Embryonic facial prominence (tissue), 1 donor: ENCODE measurements around the gene GLUL.
"Not testable (repeated sequence)": the region's sequence is repeated elsewhere in the genome, so short reads cannot be mapped to it uniquely, and the experiment has no call there.

Source experiments
- DNase-seq: peaks from one replicate; pipeline ENCODE4 v3.0.0-alpha.2; 2016; ENCODE audit errors: extremely low spot score

Gene GLUL

DNA sequence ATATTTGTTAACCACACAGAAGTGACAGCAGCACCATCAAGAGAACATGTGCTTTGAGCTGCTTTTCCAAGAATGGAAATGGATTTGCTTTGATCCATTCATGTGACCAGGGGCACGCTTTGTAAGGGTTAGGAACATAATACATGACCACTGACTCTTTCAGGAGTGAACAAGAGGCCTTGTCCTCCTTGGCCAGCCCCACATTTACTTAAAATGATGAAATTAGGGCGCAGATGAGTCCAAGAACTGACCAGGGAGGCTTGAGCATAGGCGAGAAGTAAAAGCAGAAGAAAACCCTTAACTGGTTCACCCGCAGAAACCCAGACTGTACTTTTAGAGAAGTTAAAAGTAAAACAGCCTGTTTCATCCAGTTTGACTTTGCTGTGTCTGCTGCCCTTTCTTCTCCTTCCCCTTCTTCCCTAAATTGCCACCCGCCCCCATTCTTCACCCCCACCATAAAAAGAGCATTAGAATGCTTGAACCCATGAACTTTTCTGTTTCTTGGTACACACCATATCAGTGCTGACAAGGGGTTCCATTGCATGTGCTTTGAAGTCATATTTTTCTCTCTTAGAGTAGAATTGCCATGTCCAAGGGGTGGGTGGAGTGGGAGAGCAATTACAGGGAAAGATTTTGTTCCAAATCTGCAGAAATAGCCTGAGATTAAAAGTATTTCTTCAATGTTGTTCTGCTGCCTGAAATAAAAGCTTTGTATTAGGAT, 2.6 kb upstream of the GLUL start:
- DNase-seq = no peak

DNA sequence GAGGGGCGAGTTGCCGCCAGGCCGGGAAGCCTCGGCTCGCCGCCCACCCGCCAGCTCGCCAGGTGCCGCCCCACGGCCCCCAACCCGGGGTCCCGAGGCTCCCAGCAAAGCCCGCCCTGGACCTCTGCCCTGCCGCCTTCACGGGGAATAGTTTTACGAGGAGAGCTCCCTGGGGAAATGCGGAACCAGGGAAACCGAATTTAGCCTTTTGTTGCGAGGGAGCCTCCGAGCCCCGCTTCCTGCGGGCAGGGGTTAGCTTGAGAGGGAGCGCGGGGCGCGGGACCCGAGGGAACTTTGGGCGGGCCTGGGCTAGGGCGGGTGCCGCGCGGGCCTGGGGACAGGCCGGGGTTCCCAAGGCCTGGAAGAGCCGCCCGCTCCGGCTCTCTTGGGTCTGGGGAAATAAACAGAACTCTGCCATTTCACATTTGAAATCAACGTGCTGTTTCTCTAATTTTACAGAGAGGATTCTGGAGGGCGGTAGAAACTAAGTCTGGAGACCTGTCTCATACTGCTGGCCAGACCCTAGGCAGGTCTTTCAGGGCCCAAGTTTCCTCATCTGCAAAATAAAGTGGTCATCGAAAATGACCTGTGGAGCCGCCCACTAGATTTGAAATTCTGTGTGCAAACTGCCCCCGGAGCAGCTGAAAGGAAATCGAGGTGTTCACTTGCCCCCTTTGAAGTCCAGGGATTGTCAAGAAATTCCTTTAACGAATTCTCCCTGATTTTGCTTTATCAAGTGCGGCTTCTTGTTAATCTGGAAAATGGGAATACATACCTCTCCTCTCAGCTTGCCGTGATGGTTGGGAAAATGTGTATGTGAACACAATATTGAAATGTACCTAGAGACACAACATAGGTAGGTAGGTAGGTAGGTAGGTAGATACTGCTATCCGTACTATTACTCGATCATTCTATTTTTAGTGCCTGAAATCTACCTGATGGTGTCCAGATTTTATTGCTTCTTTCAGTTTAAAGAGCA, 749 bp upstream of the GLUL start:
- DNase-seq = no peak

DNA sequence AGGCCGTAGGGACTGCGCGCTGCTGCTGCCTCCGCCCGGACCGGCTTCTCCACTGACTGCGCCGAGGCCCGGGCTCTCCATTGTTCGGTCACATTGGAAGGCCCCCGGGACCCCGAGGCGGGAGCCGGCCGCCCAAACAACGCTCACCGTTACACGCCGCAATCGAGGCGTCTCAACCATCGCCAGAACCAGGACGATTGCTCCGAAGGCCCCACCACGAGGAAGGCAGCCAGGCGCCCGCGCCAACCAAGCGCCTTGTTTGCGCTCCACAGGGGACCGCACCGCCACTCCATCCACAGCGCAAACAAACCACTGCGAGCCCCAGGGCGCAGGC, 595 bp downstream of the GLUL start:
- DNase-seq = no peak

DNA sequence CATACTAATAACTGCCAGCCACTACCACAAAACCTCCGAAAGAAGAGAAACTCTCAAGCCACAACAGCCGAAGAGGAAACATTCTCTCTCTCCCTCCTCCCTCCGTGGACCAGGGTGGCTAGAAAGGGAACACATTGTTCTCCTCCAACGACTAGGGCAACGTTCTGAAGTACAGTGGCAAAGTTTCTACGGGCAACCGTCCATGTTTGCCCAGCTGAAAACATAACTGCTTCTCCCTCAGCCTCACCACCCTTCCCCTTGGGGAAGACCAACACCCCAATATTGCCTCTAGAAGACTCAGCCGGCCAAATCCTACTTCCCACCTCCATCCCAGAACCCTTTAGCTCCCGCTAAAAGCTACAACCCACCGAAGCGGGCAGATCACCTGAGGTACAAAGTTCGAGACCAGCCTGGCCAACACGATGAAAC, 2.0 kb downstream of the GLUL start:
- DNase-seq = no peak

DNA sequence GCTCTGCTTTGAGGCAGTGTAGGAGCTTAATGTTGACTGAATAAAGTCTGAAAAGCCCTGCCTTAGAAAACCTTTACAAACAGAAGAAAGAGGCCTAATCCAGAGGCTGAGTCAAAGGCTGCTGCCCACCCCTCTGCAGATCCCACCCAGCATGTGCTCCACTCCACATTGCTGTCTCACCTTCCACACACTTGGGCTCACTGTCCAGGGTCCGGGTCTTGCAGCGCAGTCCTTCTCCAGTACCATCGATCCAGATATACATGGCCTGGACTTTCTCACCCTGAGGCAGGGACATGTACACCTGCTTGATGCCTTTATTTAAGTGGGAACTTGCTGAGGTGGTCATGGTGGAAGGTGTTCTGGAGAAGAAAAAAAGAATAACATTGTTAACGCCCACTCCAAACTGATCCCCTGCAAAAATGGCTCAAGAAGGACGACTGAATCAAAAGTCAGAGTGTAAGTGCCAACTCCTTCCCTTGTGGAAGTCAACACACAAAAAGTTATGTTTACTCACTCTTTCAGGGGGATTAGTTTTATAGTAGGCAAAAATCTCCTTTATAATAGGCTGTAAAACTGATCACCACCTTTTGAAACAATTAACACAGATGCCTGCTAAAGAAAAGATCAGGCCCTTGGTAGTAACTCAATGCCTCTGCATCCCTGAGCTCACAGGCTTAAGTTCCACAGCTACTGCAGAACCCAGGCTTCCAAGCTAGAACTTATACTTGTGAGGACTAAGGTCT, 3.0 kb downstream of the GLUL start:
- DNase-seq = no peak

DNA sequence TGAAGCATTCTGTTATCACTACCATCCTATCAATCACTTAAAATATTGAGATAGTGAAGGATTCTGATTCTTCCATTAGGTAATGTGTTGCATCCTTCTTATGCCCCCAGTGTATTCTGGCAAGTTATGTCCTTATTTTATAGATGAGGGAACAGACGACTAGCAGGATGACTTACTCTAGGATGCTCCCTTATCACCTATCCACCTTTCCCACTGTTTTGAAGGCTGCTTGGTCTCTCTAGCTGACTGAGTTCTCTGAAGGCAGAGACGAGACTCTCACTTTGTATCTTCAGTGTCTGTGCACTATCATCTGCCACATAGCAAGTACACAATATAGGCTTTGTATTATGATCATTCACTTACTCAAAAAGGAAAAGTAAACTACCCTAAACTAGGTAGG, 4.0 kb downstream of the GLUL start:
- no peak for DNase-seq

DNA sequence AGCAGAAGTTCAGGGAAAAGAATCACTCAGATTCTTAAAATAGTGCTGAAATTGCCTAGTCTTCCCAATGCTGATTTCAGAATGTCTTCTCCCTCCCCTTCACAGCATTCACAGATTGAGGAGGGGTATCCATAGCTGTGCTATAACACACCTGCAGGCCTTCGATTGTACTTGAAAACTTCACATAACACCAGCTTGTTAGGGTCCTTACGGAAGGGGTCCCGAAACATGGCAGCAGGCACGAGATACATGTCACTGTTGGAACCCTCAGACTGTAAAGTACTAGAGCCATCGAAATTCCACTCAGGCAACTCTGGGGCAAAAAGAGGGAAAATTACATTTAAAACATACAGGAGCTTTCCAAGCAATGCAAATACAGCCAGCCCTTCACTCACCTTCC, 4.6 kb downstream of the GLUL start:
- DNase-seq = no peak

DNA sequence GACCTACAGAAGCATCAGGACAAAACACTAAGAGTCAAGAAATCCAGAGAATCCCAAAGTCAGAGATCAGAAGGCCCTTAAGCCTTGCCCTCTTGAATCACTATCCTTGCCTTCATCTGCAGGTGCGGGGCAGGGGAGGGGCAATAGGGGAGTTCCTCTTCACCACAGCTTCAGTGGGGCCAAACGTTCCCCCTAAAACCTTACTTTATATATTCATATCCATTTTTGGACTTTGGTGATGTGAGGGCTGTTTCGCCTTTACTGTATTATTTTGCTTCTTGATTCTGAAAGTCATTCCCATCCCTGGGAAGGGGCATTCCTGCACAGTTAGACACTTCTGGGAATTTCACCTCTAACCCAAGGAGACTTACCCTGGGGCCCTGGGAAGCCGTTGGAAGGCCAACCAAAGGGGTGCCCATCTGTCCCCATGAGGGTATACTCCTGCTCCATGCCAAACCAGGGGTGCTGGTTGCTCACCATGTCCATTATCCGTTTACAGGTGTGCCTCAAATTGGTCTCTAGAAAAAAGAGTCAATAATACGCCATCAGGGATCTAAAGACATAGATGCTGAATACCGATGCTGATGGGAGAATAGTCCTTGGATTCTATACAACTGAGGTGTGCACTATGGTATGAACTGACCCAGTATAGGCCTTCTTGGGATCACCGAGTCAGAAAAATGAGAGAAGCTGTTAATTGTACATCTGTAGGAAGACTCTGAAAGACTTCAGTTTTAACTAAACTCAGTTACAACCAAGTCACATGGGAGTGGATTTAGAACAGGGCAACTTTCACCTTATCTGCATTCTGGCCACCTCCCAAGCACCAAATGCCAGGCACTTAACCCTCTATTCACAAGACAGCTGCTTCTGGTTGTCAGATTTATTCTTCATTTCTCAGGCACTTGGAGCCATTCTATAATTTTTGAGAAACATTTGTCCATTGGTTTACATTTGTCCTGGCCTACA, 5.4 kb downstream of the GLUL start:
- DNase-seq = no peak

DNA sequence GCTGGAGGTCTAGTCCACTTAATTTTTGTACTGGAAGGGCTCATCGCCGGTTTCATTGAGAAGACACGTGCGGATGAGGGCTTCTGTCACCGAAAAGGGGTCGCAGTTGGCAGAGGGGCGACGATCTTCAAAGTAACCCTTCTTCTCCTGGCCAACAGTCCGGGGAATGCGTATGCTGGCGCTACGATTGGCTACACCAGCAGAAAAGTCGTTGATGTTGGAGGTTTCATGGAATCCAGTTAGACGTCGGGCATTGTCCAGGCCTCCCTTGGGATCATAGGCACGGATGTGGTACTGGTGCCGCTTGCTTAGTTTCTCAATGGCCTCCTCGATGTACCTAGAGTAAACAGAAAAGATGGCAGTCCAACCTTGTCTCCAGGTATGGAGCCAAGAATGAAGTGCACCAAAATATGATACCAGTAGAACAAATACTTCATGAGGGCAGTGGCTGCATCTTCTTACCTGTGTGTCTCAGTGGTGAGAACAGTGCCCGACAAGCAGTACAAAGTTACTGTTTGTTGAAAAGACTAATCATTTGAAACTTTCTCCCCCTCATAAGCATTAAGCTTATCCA, 7.1 kb downstream of the GLUL start:
- no peak for DNase-seq

DNA sequence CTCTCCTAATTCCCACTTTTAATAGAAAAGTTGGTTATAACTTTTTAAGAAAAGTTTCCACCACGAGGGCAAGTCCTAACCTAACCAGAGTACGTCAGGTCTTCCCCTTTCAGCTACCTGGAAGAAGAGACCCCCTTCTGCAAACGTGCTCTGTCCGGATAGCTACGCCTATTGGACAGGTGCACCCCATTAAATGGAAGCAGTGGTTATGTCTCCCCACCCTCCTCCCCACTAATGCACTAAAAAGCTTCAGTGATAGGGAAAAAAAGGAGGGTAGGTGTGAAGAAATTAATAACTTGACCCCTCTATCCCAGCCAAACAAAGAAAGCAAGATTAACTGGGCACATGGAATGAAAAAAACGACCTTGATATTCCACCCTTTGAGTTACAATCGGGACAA, 7.7 kb downstream of the GLUL start:
- no peak for DNase-seq

DNA sequence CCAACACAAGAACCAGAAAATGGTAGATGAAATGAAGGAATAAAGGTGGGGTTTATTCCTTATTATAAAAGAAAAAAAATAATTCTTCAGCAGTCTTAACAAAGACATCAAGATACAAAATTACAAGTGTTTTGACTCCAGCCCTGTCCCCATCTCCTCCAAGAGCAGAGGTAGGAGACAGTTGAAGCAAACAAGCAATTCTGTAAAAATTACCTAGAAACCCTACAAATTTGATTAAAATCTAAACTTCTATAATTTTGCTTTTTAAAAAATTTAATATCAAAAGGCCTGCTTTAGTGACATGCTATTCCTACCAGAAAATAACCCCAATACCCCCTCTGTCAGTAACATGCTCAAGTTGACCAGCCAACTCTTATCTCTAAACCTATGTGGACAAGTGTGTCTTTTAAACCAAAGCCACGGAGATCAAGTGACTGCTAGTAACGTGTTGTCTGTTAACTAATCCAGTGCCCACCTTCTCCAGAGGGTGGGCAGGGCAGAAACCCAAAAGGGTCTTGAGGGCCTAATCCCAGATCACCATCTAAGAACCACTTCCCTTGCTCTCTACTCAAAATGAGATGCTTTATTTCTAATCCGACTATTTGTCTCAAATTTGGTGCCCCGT, 8.4 kb downstream of the GLUL start:
- DNase-seq = no peak

DNA sequence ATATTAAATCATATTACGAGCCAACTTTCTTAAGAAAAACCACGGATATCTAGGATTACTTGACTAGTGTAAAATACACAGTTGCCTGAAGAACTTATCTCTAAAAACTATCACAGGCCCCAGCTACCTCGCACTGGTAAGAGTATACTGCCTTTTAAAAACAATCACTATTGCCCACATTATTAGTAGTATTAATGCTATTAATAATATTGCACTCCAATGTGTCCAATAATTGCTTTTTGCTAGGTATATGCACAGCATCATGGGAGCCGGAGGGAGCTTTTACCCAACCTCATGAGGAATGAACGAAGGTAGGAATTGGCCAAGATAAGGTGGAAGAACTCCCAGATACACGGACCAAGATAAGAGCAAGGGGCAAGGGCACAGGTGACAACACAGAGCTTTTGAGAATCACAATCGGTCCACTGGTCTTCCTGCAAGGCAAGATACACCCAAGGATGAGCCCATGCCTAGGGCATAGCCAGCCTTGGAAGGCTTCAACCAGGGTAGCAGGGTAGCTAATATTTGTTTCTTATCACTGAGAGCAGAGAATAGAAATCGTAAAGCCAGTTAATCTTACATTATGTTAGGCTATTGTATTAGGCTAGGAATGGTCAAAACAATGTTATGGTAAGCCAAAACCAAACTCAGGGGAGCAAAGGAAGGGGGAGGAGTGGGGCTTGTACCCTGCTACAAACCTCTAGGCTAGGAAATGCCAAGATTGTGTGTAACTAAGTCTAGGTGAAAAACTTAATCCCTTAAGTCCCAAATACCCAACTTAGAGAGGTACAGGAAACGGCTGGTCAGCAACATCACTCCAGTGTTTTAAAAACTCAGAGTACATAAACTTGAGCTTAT, 9.4 kb downstream of the GLUL start:
- no peak for DNase-seq

DNA sequence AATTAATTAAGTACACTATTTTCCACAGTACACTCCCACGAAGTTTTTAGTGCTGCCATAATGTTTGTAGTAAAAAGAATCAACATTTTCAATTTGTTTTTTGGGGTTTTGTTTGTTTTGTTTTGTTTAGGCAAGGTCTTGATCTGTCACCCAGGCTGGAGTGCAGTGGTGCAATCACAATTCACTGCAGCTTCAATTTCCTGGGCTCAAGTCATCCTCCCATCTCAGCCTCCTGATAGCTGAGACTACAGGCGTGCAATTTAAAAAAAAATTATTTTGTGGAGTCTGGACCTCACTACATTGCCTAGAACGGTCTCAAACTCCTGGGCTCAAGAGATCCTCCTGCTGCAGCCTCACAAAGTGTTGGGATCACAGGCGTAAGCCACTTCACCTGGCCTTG, 11.4 kb downstream of the GLUL start:
- no peak for DNase-seq

DNA sequence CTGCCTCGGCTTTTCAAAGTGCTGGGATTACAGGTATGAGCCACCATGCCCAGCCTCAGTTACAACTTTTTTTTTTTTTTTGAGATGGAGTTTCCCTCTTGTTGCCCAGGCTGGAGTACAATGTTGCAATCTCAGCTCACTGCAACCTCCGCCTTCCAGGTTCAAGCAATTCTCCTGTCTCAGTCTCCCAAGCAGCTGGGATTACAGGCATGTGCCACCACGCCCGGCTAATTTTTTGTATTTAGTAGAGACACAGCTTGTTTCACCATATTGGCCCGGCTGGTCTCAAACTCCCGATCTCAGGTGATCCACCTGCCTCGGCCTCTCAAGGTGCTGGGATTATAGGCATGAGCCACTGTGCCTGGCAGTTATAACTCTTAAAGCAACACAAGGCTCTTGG, 11.8 kb downstream of the GLUL start:
- not testable (repeated sequence) for DNase-seq

DNA sequence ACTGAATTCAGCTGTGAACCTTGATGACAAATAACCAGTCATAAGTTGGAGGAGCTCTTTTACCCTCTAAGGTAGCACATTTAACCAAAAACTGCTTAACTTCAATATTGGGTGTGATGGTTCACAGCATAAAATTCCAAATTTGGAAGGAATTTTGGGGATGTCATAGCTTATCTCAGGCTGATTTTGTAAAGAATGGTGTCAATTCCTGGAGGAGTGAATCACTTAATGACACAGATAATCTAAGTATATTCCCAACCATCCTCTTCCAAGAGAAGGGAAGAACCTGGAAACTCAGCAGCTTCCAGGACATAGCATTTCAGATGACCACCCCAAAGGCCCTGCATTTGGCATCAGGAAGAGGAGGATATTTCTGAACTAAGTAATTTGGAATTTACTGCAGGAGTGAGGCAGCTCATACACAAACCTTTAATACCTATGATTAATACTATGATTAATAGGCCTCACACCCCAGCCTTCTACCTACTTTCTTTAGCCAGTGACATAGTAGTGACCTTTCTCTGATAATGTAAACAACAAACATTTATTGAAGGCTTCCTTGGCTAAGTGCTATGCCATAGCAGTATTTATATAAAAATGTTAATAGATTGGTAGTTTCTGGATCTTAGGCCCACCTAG, 14.5 kb downstream of the GLUL start:
- DNase-seq = no peak

DNA sequence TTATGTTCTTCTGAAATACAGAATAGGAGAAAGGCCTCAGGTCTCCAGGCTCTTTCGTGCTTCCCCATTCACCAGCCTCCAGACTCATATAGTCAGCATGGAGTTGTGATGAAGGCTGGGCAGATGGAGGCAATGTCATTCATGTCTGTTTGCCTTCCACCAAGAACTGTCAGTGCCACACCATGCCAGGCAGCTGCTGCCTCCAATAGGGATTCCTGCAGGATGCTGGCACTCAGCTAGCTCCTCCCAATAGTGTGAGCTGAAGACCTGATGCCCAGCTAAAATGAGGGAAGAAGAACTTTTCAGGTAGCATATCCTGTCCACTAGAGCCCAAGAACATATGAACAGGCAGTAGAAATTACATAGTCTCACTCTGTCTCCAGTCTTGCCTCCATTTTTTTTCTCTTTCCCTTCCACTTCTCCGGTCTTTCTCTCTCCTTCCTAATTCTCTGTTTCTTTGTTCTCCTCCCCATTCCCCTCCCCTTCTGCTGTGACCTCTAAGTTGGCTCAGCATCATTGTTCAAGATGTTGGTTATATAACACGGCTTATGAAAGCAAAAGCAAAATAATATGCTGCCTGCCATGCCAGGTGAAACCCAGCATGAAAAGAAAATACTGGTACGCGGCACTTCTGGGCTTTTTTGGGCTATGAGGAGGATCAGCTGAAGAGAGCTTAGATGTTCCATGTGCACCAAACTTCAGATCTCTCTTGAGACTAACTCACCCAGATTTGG, 17.3 kb downstream of the GLUL start:
- DNase-seq = no peak

DNA sequence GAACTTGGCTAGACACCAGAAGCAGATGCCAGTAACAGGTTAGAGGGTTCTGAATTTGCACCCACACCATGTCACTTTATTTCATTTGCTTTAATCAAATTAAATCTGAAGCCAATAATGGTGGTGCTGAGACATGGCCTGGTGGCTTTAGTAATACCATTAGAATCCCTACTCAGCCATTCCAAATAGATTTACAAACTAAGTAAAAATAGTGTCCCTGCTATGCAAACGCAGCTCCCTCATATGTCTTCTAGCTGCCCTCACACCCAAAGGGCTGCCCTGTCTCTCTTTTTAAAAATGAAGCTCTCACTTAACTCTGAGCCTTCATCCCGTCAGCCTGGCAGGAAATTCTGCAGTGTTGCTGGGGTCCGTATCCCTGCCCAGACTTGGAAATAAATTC, 21.1 kb downstream of the GLUL start:
- DNase-seq = no peak

DNA sequence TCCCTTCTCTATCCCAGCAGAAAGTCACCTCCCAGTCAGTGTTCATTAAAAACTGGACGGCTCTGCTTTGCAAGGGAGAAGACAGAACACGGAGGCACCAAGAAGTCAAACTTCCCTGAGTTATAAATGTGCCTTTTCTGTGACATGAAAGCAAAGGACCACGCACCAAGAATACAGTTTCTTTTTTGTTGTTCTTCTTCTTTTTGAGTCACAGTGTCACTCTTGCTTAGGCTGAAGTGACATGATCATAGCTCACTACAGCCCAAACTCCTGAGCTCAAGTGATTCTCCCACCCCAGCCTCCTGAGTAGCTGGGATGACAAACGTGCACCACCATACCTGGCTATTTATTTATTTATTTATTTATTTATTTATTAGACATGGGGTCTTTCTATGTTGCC, 22.7 kb downstream of the GLUL start:
- no peak for DNase-seq
